K562 (cell line): ENCODE results near the gene HNRNPD. TPM values are rescaled to one million over a fixed set of nuclear protein-coding genes. Genes with fewer than 3 reads are reported as not detected.

Experiments used
- ATAC-seq: fragments of 200-7000 bp; cut with Tn5 transposase; 3 replicates; pipeline ENCODE4 v1.9.1; 2020; ENCODE audit warnings: moderate library complexity
- BruUV-seq: library from RNA; stranded (reverse); fragments of 400-500 nt; replicated peaks from 2 replicates; lab custom pipeline; 2021; lab: Mats Ljungman, UMichigan
- CTCF ChIA-PET: fragments of 300-600 bp; formaldehyde crosslinking; extraction: SDS; loops from one replicate; lab custom pipeline; 2021; ENCODE audit warnings: low intra/inter-chr PET ratio; lab: Yijun Ruan, JAX
- POLR2A ChIA-PET: fragments of 300-600, 350-650 bp; sonication (Branson Sonifier 250); formaldehyde crosslinking; extraction: SDS; loops from one replicate; lab custom pipeline; 2021; ENCODE audit warnings: antibody characterized with exemption, inconsistent platforms; lab: Yijun Ruan, JAX
- DNase-seq, 4 experiments: peaks; one replicate each; pipeline versions ENCODE4 v3.0.0 to v3.0.0-alpha.2; 2011 to 2018; ENCODE audit warnings: low spot score in 3 of 4, mixed read lengths in 3 of 4; ENCODE audit errors: extremely low read depth in 1 of 4
- FAIRE-seq: peaks from 2 replicates; lab custom pipeline; 2011; peaks lifted over from hg19 to GRCh38; lab: Jason Lieb, UNC
- H2AFZ ChIP-seq: 2 replicates; pipeline ENCODE4 v1.6.0; 2011; ENCODE audit warnings: low read depth, low read length, control low read depth, inconsistent platforms
- H3K27ac ChIP-seq: fragments of 200-600 bp; 3 replicates; pipeline ENCODE4 v1.8.0; 2011; ENCODE audit warnings: low read depth, mild to moderate bottlenecking, control low read depth, inconsistent platforms, low read length, moderate library complexity, mixed read lengths; ENCODE audit errors: extremely low read depth
- H3K27me3 ChIP-seq, 2 experiments: fragments of 300-600 bp in 1 of 2; 2 replicates in 1 of 2; 3 replicates in 1 of 2; pipeline versions ENCODE4 v1.6.0 to v1.8.0; 2011; ENCODE audit warnings: inconsistent platforms in 2 of 2, low read length in 2 of 2, mild to moderate bottlenecking in 1 of 2, mixed read lengths in 1 of 2, moderate library complexity in 1 of 2; ENCODE audit not compliant: control insufficient read depth in 2 of 2, insufficient read depth in 2 of 2
- H3K36me3 ChIP-seq: fragments of 300-600 bp; 3 replicates; pipeline ENCODE4 v1.8.0; 2011; ENCODE audit warnings: mild to moderate bottlenecking, low read length, inconsistent platforms; ENCODE audit not compliant: control insufficient read depth, insufficient read depth
- H3K4me1 ChIP-seq, 2 experiments: fragments of 200-600 bp in 1 of 2; replicated peaks in 1 of 2; 2 replicates in 1 of 2; 3 replicates in 1 of 2; pipeline versions ENCODE4 v1.5.1 to v1.8.0; 2011; ENCODE audit warnings: inconsistent platforms in 2 of 2, low read length in 2 of 2, mild to moderate bottlenecking in 1 of 2, mixed read lengths in 1 of 2, moderate library complexity in 1 of 2; ENCODE audit not compliant: control insufficient read depth in 2 of 2, insufficient read depth in 2 of 2
- H3K4me2 ChIP-seq: 2 replicates; pipeline ENCODE4 v1.6.1; 2011; ENCODE audit warnings: low read length, control low read depth, inconsistent platforms, mixed read lengths; ENCODE audit not compliant: insufficient read depth
- H3K4me3 ChIP-seq: fragments of 200-600 bp; sonication (generic), shearing (Covaris generic); 2 replicates; pipeline ENCODE4 v1.5.1; 2016; ENCODE audit warnings: control low read depth, inconsistent platforms
- H3K79me2 ChIP-seq: fragments of 200-600 bp; 3 replicates; pipeline ENCODE4 v1.8.0; 2011; ENCODE audit warnings: low read length, inconsistent platforms; ENCODE audit not compliant: control insufficient read depth, insufficient read depth
- H3K9ac ChIP-seq, 2 experiments: 2 replicates each; pipeline versions ENCODE4 v1.6.0 to v1.6.1; 2011; ENCODE audit warnings: low read depth in 2 of 2, low read length in 2 of 2, control low read depth in 1 of 2, inconsistent platforms in 1 of 2, mild to moderate bottlenecking in 1 of 2, mixed read lengths in 1 of 2; ENCODE audit not compliant: insufficient read depth in 1 of 2
- H3K9me1 ChIP-seq: one replicate; pipeline ENCODE4 v1.6.0; 2011; ENCODE audit warnings: inconsistent platforms, mild to moderate bottlenecking, low read length, moderate library complexity; ENCODE audit not compliant: control insufficient read depth, insufficient read depth
- H3K9me3 ChIP-seq: replicated peaks from 2 replicates; pipeline ENCODE4 v1.5.1; 2011; ENCODE audit warnings: low read depth, low read length, inconsistent platforms; ENCODE audit not compliant: control insufficient read depth, insufficient read depth
- H4K20me1 ChIP-seq: replicated peaks from 2 replicates; pipeline ENCODE4 v1.6.1; 2011; ENCODE audit warnings: low read length, inconsistent platforms, mixed read lengths; ENCODE audit not compliant: control insufficient read depth, insufficient read depth
- ESRRA ChIP-seq: fragments of 450-650 bp; IDR thresholded peaks from 2 replicates; pipeline ENCODE4 v1.6.1; 2014; ENCODE audit warnings: low read depth, mild to moderate bottlenecking, moderate library complexity, borderline replicate concordance
- HCFC1 ChIP-seq: IDR thresholded peaks from 2 replicates; pipeline ENCODE4 v1.6.1; 2012; ENCODE audit warnings: low read depth, low read length, improper control_type of control experiment
- HNRNPH1 ChIP-seq: fragments of 200-400 bp; formaldehyde crosslinking; optimal IDR thresholded peaks from 2 replicates; pipeline ENCODE3; 2017; ENCODE audit warnings: low read depth, mild to moderate bottlenecking, low read length, moderate library complexity
- JUND ChIP-seq, 2 experiments: IDR thresholded peaks; 2 replicates in 1 of 2; 3 replicates in 1 of 2; pipeline ENCODE4 v1.6.1; 2011; ENCODE audit warnings: borderline replicate concordance in 2 of 2, low read depth in 2 of 2, low read length in 2 of 2, improper control_type of control experiment in 1 of 2, missing biosample characterization in 1 of 2, missing genetic modification characterization in 1 of 2, missing genetic modification reagents in 1 of 2
- MCM5 ChIP-seq: fragments of 450-650 bp; IDR thresholded peaks from 2 replicates; pipeline ENCODE4 v1.6.1; 2016; ENCODE audit warnings: low read depth
- MED1 ChIP-seq: sonication (generic); formaldehyde crosslinking; IDR thresholded peaks from 2 replicates; pipeline ENCODE4 v1.8.1; 2023; ENCODE audit warnings: missing genetic modification reagents, borderline replicate concordance
- PYGO2 ChIP-seq: fragments of 450-650 bp; IDR thresholded peaks from 2 replicates; pipeline ENCODE4 v1.6.1; 2016; ENCODE audit warnings: mild to moderate bottlenecking, missing genetic modification characterization, moderate library complexity, missing compliant biosample characterization
- SAFB ChIP-seq: fragments of 200-400 bp; formaldehyde crosslinking; IDR thresholded peaks from 2 replicates; pipeline ENCODE4 v1.6.1; 2017; ENCODE audit warnings: low read depth, low read length, borderline replicate concordance
- SMARCB1 ChIP-seq: IDR thresholded peaks from 2 replicates; pipeline ENCODE4 v1.6.1; 2011; ENCODE audit warnings: improper control_type of control experiment, low read depth; ENCODE audit not compliant: insufficient read length
- ZNF444 ChIP-seq: fragments of 250-450 bp; sonication (Bioruptor Pico); IDR thresholded peaks from 2 replicates; pipeline ENCODE4 v1.4.0; 2020; ENCODE audit warnings: mild to moderate bottlenecking, moderate library complexity
- ZNF76 ChIP-seq: fragments of 250-450 bp; sonication (Bioruptor Pico); IDR thresholded peaks from 2 replicates; pipeline ENCODE4 v1.4.0; 2020; ENCODE audit warnings: mild to moderate bottlenecking, moderate library complexity, borderline replicate concordance
- WGBS: fragments of 100-300 bp; shearing (Covaris generic); methylation state at CpG from one replicate; pipeline ENCODE4 v1.1.6; 2016; ENCODE audit warnings: low coverage, mixed read lengths; ENCODE audit not compliant: insufficient coverage; ENCODE audit errors: missing lambda C conversion rate; 5-methylcytosine and 5-hydroxymethylcytosine counted together
- in situ Hi-C: fragments of 300-500 bp; cut with MboI; formaldehyde crosslinking; loops from 4 replicates; pipeline ENCODE4 v1.15.0; 2018; ENCODE audit warnings: inconsistent platforms, mixed read lengths
- intact Hi-C: fragments of 100-400 bp; cut with micrococcal nuclease; formaldehyde crosslinking; loops from 2 replicates; pipeline ENCODE4 v1.14.2; 2022
- polyA plus RNA-seq, 8 experiments: library from polyadenylated mRNA; depleted of rRNA in 4 of 8; stranded (reverse) in 5 of 8; unstranded in 3 of 8; fragments of >200 nt; fragmentation: Nextera tagmentation in 2 of 8; fragmentation: Illumina TruSeq in 1 of 8; extraction: Ambion mirVana in 2 of 8; extraction: Trizol in 1 of 8; gene quantifications; 2 replicates each; pipeline versions ENCODE4 v1.2.1 to v1.2.3, GENCODE V29; 2011 to 2014; ENCODE audit warnings: inconsistent platforms in 1 of 8, missing spikeins in 1 of 8
- total RNA-seq, 7 experiments: library from RNA; depleted of rRNA in 6 of 7; stranded (reverse); fragments of >200 nt in 6 of 7; fragmentation: Illumina TruSeq in 2 of 7; extraction: Trizol in 2 of 7; gene quantifications; 2 replicates each; pipeline versions ENCODE4 v1.2.1 to v1.2.3, GENCODE V29; 2011 to 2021; ENCODE audit warnings: low replicate concordance in 1 of 7
- TF ChIP-seq, protein P1 (sequence below): fragments of 450-650 bp; formaldehyde crosslinking; IDR thresholded peaks from 2 replicates; pipeline ENCODE4 v1.4.0; 2020; ENCODE audit warnings: mild to moderate bottlenecking, moderate library complexity
- TF ChIP-seq, protein P2 (sequence below): sonication (generic); formaldehyde crosslinking; IDR thresholded peaks from 2 replicates; pipeline ENCODE4 v1.8.1; 2023; ENCODE audit warnings: mild to moderate bottlenecking, missing genetic modification reagents
- TF ChIP-seq, protein P3 (sequence below), 2 experiments: fragments of 450-650 bp; conservative IDR thresholded peaks; 2 replicates each; pipeline ENCODE4 v1.6.1; 2017; ENCODE audit warnings: mild to moderate bottlenecking in 2 of 2, moderate library complexity in 2 of 2
- TF ChIP-seq, protein P4 (sequence below): fragments of 450-650 bp; formaldehyde crosslinking; IDR thresholded peaks from 2 replicates; pipeline ENCODE4 v1.4.0; 2020; ENCODE audit warnings: mild to moderate bottlenecking, mixed read lengths

Gene HNRNPD
- total and polyA plus RNA-seq, 9 of the 15 experiments (the other 6 are each of a cell fraction or from before 2014, with no cell fraction given): 92.4 to 955 (median 160) TPM

DNA sequence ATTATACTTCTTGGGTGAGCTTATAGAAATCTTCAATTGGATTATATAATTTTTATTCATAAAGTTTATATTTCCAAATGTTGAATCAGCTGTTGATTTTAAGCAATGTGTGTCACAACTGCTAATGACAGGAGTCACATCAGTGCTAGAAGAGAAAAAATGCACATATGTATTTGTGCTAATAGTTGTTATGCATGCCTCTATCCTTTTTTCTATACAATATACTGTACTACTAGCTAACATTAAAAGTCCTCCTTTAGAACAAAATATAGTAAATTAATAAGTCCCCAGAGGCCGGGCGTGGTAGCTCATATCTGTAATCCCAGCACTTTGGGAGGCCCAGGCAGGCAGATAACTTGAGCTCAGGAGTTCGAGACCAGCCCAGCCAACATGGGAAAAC is 23.7 kb upstream of the HNRNPD start (continued):
- TF ChIP-seq, protein P1, sequence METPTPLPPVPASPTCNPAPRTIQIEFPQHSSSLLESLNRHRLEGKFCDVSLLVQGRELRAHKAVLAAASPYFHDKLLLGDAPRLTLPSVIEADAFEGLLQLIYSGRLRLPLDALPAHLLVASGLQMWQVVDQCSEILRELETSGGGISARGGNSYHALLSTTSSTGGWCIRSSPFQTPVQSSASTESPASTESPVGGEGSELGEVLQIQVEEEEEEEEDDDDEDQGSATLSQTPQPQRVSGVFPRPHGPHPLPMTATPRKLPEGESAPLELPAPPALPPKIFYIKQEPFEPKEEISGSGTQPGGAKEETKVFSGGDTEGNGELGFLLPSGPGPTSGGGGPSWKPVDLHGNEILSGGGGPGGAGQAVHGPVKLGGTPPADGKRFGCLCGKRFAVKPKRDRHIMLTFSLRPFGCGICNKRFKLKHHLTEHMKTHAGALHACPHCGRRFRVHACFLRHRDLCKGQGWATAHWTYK (CRISPR knock-in tag): no peak
- TF ChIP-seq MED1 (CRISPR knock-in tag) (no peak), SMARCB1 (no peak), HCFC1 (no peak), PYGO2 (tag) (no peak), ESRRA (no peak)
- TF ChIP-seq, protein P2, sequence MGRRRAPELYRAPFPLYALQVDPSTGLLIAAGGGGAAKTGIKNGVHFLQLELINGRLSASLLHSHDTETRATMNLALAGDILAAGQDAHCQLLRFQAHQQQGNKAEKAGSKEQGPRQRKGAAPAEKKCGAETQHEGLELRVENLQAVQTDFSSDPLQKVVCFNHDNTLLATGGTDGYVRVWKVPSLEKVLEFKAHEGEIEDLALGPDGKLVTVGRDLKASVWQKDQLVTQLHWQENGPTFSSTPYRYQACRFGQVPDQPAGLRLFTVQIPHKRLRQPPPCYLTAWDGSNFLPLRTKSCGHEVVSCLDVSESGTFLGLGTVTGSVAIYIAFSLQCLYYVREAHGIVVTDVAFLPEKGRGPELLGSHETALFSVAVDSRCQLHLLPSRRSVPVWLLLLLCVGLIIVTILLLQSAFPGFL (CRISPR knock-in tag): no peak
- TF ChIP-seq, all 486 proteins: peak for 0

DNA sequence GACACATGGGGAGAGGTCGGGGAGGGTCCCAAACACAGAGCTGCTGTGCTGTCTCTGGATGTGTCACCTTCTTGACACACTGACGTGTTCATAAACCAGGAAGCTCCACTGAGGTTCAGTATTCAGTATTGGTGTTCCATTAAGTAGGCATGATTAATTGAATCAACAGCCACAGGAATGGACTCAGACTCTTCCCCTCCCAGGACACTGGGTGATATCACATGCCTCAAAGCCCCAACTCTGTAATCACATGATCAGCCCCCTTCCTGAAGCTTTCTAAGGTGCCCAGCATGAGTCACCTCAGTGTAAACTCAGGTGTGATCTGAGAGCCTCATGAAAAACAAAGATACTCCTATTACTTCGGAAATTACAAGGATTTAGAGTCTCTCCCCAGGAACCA is 21.1 kb upstream of the HNRNPD start:
- no TSS peak for BruUV-seq
- FAIRE-seq (no peak), ATAC-seq (peak; percentile 46; the same call in 2 of the 3 replicates), DNase-seq (no peak)
- 0 out of 2 replicates have a peak overlapping the region, but pooled peaks have one; percentile 8 for H2AFZ ChIP-seq
- no peak overlapping the region for H3K27ac ChIP-seq
- TF ChIP-seq, protein P3, sequence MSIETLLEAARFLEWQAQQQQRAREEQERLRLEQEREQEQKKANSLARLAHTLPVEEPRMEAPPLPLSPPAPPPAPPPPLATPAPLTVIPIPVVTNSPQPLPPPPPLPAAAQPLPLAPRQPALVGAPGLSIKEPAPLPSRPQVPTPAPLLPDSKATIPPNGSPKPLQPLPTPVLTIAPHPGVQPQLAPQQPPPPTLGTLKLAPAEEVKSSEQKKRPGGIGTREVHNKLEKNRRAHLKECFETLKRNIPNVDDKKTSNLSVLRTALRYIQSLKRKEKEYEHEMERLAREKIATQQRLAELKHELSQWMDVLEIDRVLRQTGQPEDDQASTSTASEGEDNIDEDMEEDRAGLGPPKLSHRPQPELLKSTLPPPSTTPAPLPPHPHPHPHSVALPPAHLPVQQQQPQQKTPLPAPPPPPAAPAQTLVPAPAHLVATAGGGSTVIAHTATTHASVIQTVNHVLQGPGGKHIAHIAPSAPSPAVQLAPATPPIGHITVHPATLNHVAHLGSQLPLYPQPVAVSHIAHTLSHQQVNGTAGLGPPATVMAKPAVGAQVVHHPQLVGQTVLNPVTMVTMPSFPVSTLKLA (conservative IDR thresholded peaks at IDR 0.05): no peak
- TF ChIP-seq HNRNPH1: no peak
- TF ChIP-seq, protein P4, sequence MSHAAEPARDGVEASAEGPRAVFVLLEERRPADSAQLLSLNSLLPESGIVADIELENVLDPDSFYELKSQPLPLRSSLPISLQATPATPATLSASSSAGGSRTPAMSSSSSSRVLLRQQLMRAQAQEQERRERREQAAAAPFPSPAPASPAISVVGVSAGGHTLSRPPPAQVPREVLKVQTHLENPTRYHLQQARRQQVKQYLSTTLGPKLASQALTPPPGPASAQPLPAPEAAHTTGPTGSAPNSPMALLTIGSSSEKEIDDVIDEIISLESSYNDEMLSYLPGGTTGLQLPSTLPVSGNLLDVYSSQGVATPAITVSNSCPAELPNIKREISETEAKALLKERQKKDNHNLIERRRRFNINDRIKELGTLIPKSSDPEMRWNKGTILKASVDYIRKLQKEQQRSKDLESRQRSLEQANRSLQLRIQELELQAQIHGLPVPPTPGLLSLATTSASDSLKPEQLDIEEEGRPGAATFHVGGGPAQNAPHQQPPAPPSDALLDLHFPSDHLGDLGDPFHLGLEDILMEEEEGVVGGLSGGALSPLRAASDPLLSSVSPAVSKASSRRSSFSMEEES (CRISPR knock-in tag): no peak
- peak; percentile 21; the same call in 1 of the 2 replicates for TF ChIP-seq JUND (IDR thresholded peaks at IDR 0.05; ENCODE audit: borderline replicate concordance, low read depth, low read length)
- no peak for TF ChIP-seq JUND (tag; IDR thresholded peaks at IDR 0.05; ENCODE audit: borderline replicate concordance, low read depth, low read length)
- no peak for TF ChIP-seq ZNF76 (CRISPR knock-in tag)
- TF ChIP-seq MCM5: no peak
- no peak for TF ChIP-seq SAFB
- TF ChIP-seq ZNF444 (CRISPR knock-in tag): no peak
- in situ Hi-C loops: no loop called here
- H3K4me1 ChIP-seq: no peaks in the 10 kb centered on the region; a peak in 1 of 5 replicates
- no peak overlapping the region for H3K4me3 ChIP-seq
- no peaks in the 10 kb centered on the region for H4K20me1 ChIP-seq
- no peaks in the 10 kb centered on the region for H3K9me3 ChIP-seq
- ChIA-PET CTCF (no interaction called here), POLR2A (interaction anchor here (0.7 to 1.5 kb wide), 5 partner anchors 10 to 33 kb away, joined by 3 to 7 read pairs (median 5); partner anchors contain the start of gene HNRNPD)
- no peak overlapping the region for H3K4me2 ChIP-seq
- no peaks in the 10 kb centered on the region for H3K9me1 ChIP-seq
- intact Hi-C loops: no loop called here
- H3K9ac ChIP-seq: no peak overlapping the region
- 11% methylated on average over 3 of the region's 3 CpGs for WGBS
- no peaks in the 10 kb centered on the region for H3K36me3 ChIP-seq
- no peaks in the 10 kb centered on the region for H3K79me2 ChIP-seq
- H3K27me3 ChIP-seq: no peaks in the 10 kb centered on the region; a peak in 1 of 5 replicates
